MM.1S (cell line): ENCODE results near the gene PTGES.
"Not testable (repeated sequence)": the region's sequence is repeated elsewhere in the genome, so short reads cannot be mapped to it uniquely, and the experiment has no call there.

Source experiments
- DNase-seq: peaks from one replicate; pipeline ENCODE4 v3.0.0-alpha.2; 2015
- H2AFZ ChIP-seq: fragments of 300-600 bp; sonication (generic); 2 replicates; pipeline ENCODE4 v1.6.0; 2016; ENCODE audit warnings: antibody characterized with exemption, low read length
- H3F3A ChIP-seq: fragments of 300-600 bp; sonication (generic); 2 replicates; pipeline ENCODE4 v1.6.1; 2016; ENCODE audit warnings: mild to moderate bottlenecking, antibody characterized with exemption, low read length, moderate library complexity, mixed read lengths; ENCODE audit not compliant: insufficient read depth
- H3K27ac ChIP-seq: fragments of 300-600 bp; sonication (generic); 2 replicates; pipeline ENCODE4 v1.5.1; 2016; ENCODE audit warnings: mild to moderate bottlenecking, low read length
- H3K27me3 ChIP-seq: fragments of 300-600 bp; sonication (generic); replicated peaks from 2 replicates; pipeline ENCODE4 v1.6.0; 2016; ENCODE audit warnings: low read length; ENCODE audit not compliant: insufficient read depth
- H3K36me3 ChIP-seq: fragments of 300-600 bp; sonication (generic); replicated peaks from 2 replicates; pipeline ENCODE4 v1.6.1; 2016; ENCODE audit warnings: mild to moderate bottlenecking, low read length, mixed read lengths; ENCODE audit not compliant: insufficient read depth
- H3K4me1 ChIP-seq: fragments of 300-600 bp; sonication (generic); 2 replicates; pipeline ENCODE4 v1.6.1; 2016; ENCODE audit warnings: low read length, mixed read lengths
- H3K4me2 ChIP-seq: fragments of 300-600 bp; sonication (generic); 2 replicates; pipeline ENCODE4 v1.6.0; 2016; ENCODE audit warnings: low read depth, low read length
- H3K4me3 ChIP-seq: fragments of 300-600 bp; sonication (generic); 2 replicates; pipeline ENCODE4 v1.5.1; 2016; ENCODE audit warnings: low read length, mixed read lengths
- H3K79me2 ChIP-seq: fragments of 300-600 bp; sonication (generic); 2 replicates; pipeline ENCODE4 v1.6.1; 2016; ENCODE audit warnings: mixed run types, low read length, mixed read lengths
- H3K9ac ChIP-seq: fragments of 300-600 bp; sonication (generic); 2 replicates; pipeline ENCODE4 v1.6.1; 2016; ENCODE audit warnings: low read length, mixed read lengths
- H3K9me2 ChIP-seq: fragments of 300-600 bp; sonication (generic); replicated peaks from 2 replicates; pipeline ENCODE4 v1.6.1; 2016; ENCODE audit warnings: mild to moderate bottlenecking, low read length, mixed read lengths; ENCODE audit not compliant: insufficient read depth
- H3K9me3 ChIP-seq: fragments of 300-600 bp; sonication (generic); replicated peaks from 2 replicates; pipeline ENCODE4 v1.6.1; 2016; ENCODE audit warnings: mild to moderate bottlenecking, low read length, mixed read lengths; ENCODE audit not compliant: insufficient read depth
- H4K20me1 ChIP-seq: fragments of 300-600 bp; sonication (generic); 2 replicates; pipeline ENCODE4 v1.6.1; 2016; ENCODE audit warnings: mild to moderate bottlenecking, low read length, moderate library complexity, mixed read lengths; ENCODE audit not compliant: insufficient read depth
- EZH2 ChIP-seq: fragments of 300-600 bp; sonication (generic); optimal IDR thresholded peaks from 2 replicates; pipeline ENCODE3; 2017; ENCODE audit warnings: low read depth, mild to moderate bottlenecking, antibody characterized with exemption, low read length, mixed read lengths
- EZH2phosphoT487 ChIP-seq: fragments of 300-600 bp; sonication (generic); IDR thresholded peaks from 2 replicates; pipeline ENCODE4 v1.6.1; 2018; ENCODE audit warnings: antibody characterized with exemption, low read length
- TF ChIP-seq, protein P1 (sequence below): fragments of 300-600 bp; sonication (generic); IDR thresholded peaks from 2 replicates; pipeline ENCODE4 v1.5.1; 2016; ENCODE audit warnings: antibody characterized with exemption, low read length, mixed read lengths

Gene PTGES

DNA sequence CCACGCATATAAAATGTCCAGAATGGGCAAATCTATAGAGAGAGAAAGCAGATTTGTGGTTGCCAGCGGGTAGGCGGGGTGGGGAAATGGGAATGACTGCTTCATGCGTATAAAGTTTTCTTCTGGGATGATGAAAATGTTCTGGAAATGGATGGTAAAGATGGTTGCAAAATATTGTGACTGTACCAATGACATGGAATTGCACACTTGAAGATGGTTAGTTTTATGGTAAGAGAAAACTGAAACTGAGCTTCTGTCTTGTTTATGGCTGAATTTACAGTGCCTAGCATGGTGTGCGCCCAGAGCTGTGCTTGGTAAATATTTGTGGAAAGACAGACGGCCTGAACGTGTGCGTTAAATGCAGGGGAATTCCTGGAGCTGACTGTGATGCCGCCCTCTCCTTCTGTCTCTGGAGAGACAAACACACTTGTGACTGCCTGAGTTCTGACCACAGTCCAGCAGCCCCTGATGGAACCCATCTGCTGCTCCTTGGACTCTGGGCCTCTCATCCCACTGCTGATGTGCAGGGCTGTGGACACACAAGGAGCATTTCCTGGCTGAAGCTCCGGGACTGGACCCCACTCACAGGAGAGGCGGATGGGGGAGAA is 8.6 kb upstream of the PTGES start:
- Histone ChIP-seq H3K4me3 (no peak overlapping the region), H2AFZ (no peak overlapping the region), H3K4me2 (no peak overlapping the region), H3F3A (no peaks in the 10 kb centered on the region), H3K9me2 (no peaks in the 10 kb centered on the region), H3K4me1 (no peaks in the 10 kb centered on the region), H4K20me1 (no peaks in the 10 kb centered on the region), H3K36me3 (no peaks in the 10 kb centered on the region), H3K27ac (no peak overlapping the region), H3K9ac (no peak overlapping the region), H3K79me2 (no peaks in the 10 kb centered on the region), H3K9me3 (no peaks in the 10 kb centered on the region), H3K27me3 (peaks cover 68% of the 10 kb centered on the region)
- TF ChIP-seq, protein P1, sequence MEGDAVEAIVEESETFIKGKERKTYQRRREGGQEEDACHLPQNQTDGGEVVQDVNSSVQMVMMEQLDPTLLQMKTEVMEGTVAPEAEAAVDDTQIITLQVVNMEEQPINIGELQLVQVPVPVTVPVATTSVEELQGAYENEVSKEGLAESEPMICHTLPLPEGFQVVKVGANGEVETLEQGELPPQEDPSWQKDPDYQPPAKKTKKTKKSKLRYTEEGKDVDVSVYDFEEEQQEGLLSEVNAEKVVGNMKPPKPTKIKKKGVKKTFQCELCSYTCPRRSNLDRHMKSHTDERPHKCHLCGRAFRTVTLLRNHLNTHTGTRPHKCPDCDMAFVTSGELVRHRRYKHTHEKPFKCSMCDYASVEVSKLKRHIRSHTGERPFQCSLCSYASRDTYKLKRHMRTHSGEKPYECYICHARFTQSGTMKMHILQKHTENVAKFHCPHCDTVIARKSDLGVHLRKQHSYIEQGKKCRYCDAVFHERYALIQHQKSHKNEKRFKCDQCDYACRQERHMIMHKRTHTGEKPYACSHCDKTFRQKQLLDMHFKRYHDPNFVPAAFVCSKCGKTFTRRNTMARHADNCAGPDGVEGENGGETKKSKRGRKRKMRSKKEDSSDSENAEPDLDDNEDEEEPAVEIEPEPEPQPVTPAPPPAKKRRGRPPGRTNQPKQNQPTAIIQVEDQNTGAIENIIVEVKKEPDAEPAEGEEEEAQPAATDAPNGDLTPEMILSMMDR, result no peak
- TF ChIP-seq EZH2 (no peak), EZH2phosphoT487 (no peak)
- no peak for DNase-seq

DNA sequence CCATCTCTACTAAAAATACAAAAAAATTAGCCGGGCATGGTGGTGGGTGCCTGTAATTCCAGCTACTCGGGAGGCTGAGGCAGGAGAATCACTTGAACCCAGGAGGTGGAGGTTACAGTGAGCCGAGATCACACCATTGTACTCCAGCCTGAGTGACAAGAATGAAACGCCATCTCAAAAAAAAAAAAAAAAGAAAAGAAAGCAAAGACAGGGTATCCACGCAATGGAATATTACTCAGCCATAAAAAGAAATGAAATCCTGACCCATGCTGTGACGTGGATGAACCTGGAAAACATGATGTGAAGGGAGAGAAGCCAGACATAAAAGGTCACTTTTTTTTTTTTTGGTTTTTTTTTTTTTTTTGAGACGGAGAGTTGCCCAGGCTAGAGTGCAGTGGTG is 7.9 kb upstream of the PTGES start:
- not testable (repeated sequence) for H3K36me3 ChIP-seq, DNase-seq, H3K4me1 ChIP-seq, H4K20me1 ChIP-seq, H3K9ac ChIP-seq, H3K9me3 ChIP-seq, H3K9me2 ChIP-seq, H3K4me2 ChIP-seq, H3F3A ChIP-seq, H2AFZ ChIP-seq, H3K4me3 ChIP-seq, H3K79me2 ChIP-seq, H3K27ac ChIP-seq
- peaks cover 69% of the 10 kb centered on the region for H3K27me3 ChIP-seq

DNA sequence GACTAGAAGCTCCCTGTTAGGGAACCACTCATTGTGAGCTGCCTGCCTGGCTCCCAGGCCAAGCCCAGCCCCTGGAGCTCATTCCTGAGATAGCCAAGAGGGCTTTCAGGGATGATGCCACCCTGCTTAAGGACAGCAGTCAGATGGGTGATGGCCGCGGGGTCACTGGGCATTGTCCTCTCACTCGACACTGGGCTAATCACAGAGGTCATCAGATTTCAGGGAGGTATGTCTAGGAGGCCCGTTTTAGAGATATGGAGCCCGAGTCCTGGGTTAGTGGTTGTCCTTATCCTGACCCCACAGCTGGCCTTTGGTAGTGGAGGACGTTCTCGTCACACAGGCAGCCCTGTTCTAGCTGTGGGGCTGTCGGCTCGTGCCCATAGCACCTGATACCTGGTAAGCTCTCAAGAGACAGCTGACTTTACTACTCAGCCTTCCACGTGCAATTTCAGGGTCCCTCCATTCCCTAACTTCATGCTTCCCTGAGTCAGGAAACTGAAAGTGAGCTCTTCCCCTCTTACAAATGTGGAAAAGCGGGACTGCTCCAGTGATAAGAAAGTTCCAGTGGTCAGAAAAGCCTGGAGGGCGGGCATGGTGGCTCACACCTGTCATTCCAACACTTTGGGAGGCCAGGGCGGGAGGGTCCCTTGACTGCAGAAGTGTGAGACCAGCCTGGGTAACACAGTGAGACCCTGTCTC is 7.1 kb upstream of the PTGES start:
- Histone ChIP-seq H2AFZ (no peak overlapping the region), H4K20me1 (no peaks in the 10 kb centered on the region), H3K9ac (no peak overlapping the region), H3K36me3 (no peaks in the 10 kb centered on the region), H3K4me2 (no peak overlapping the region), H3K4me3 (no peak overlapping the region), H3K27me3 (peaks cover 69% of the 10 kb centered on the region), H3K9me2 (no peaks in the 10 kb centered on the region), H3F3A (no peaks in the 10 kb centered on the region), H3K79me2 (no peaks in the 10 kb centered on the region), H3K4me1 (no peaks in the 10 kb centered on the region), H3K9me3 (no peaks in the 10 kb centered on the region), H3K27ac (no peak overlapping the region)
- no peak for TF ChIP-seq EZH2
- TF ChIP-seq EZH2phosphoT487, result no peak
- TF ChIP-seq, protein P1, result no peak
- DNase-seq, result no peak

DNA sequence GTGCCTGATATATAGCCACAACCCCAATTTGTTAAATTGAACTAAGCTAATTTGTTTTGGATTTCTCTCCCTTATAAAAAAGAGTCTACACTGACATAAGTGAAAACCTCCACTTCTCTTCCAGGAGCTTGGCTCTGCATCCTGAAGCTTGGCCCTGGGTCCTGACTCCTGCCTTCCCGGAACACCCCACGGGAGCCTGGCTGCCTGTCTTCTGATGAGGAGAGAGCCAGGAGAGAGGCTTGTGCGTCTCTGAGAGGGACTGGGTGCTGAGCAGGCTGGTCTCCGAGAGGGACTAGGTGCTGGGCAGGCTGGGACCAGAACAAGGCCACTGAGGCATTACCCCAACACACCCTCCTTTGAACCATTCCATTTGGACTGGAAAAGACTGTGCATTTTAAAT is 6.5 kb upstream of the PTGES start:
- no peaks in the 10 kb centered on the region for H3K79me2 ChIP-seq
- H4K20me1 ChIP-seq, result no peaks in the 10 kb centered on the region
- H3K9ac ChIP-seq, result no peak overlapping the region
- no peak overlapping the region for H3K4me3 ChIP-seq
- H3K36me3 ChIP-seq, result no peaks in the 10 kb centered on the region
- peaks cover 76% of the 10 kb centered on the region for H3K27me3 ChIP-seq
- TF ChIP-seq, protein P1, result no peak
- no peak for TF ChIP-seq EZH2
- no peak for TF ChIP-seq EZH2phosphoT487
- no peak overlapping the region for H3K4me2 ChIP-seq
- no peaks in the 10 kb centered on the region for H3F3A ChIP-seq
- H3K9me3 ChIP-seq, result no peaks in the 10 kb centered on the region
- no peaks in the 10 kb centered on the region for H3K4me1 ChIP-seq
- no peaks in the 10 kb centered on the region for H3K9me2 ChIP-seq
- H2AFZ ChIP-seq, result no peak overlapping the region
- no peak overlapping the region for H3K27ac ChIP-seq
- no peak for DNase-seq
